GM19455 (cell line): ENCODE data around the gene MTG1.
"Not testable (repeated sequence)": the region's sequence is repeated elsewhere in the genome, so short reads cannot be mapped to it uniquely, and the experiment has no call there.

ENCODE experiments used
- ATAC-seq: cut with Tn5 transposase; IDR thresholded peaks from one replicate; pipeline ENCODE4 v1.9.1; 2021; ENCODE audit not compliant: unreplicated experiment

Gene MTG1

GRCh38 chr10:133358925-133359310 is 35.0 kb upstream of the MTG1 start:
- no peak for ATAC-seq

- no peak for ATAC-seq
Measured at GRCh38 chr10:133359554-133359971, 34.4 kb upstream of the MTG1 start.

GRCh38 chr10:133359972-133360610 is 33.9 kb upstream of the MTG1 start:
- ATAC-seq: no peak

GRCh38 chr10:133361227-133361626 is 32.7 kb upstream of the MTG1 start:
- ATAC-seq: no peak

- ATAC-seq: no peak
Measured at GRCh38 chr10:133361773-133362441, 32.0 kb upstream of the MTG1 start.

- ATAC-seq: no peak
Measured at GRCh38 chr10:133362846-133363245, 31.1 kb upstream of the MTG1 start.

- no peak for ATAC-seq
Measured at GRCh38 chr10:133364645-133365431, 29.1 kb upstream of the MTG1 start.

GRCh38 chr10:133365461-133366129 is 28.4 kb upstream of the MTG1 start:
- no peak for ATAC-seq

GRCh38 chr10:133366130-133366478 is 27.9 kb upstream of the MTG1 start:
- no peak for ATAC-seq

- ATAC-seq: no peak
Measured at GRCh38 chr10:133366751-133367150, 27.2 kb upstream of the MTG1 start.

GRCh38 chr10:133367461-133367860 is 26.5 kb upstream of the MTG1 start:
- not testable (repeated sequence) for ATAC-seq

GRCh38 chr10:133368153-133368552 is 25.8 kb upstream of the MTG1 start:
- no peak for ATAC-seq

- ATAC-seq: no peak
Measured at GRCh38 chr10:133370030-133370786, 23.7 kb upstream of the MTG1 start.

GRCh38 chr10:133372507-133372906 is 21.4 kb upstream of the MTG1 start:
- no peak for ATAC-seq

- peak; percentile 97 for ATAC-seq
Measured at GRCh38 chr10:133373174-133374090, 20.5 kb upstream of the MTG1 start, which contains the start of gene ECHS1. TSS of gene ECHS1 (minus strand) at chr10:133373354. CDS start at chr10:133373333, 21 bp downstream.

- ATAC-seq: no peak
Measured at GRCh38 chr10:133375357-133376115, 18.4 kb upstream of the MTG1 start.

GRCh38 chr10:133376183-133376582 is 17.8 kb upstream of the MTG1 start:
- not testable (repeated sequence) for ATAC-seq

- ATAC-seq: no peak
Measured at GRCh38 chr10:133377025-133377817, 16.7 kb upstream of the MTG1 start.
